H1 (cell line): ENCODE results near the gene NPAT. TPM values are rescaled to one million over a fixed set of nuclear protein-coding genes. Genes with fewer than 3 reads are reported as not detected.
A peak's percentile ranks its signal among the peaks of the same experiment; 100 is the strongest.

Experiments used
- CTCF ChIA-PET: fragments of 300-600 bp; sonication (Branson Sonifier 250); formaldehyde crosslinking; loops from one replicate; lab custom pipeline; 2021; ENCODE audit not compliant: partially characterized antibody; lab: Charles Lee
- POLR2A ChIA-PET: fragments of 300-600 bp; sonication (Branson Sonifier 250); formaldehyde crosslinking; loops from one replicate; lab custom pipeline; 2021; ENCODE audit warnings: inconsistent platforms; ENCODE audit not compliant: partially characterized antibody; lab: Charles Lee
- DNase-seq, 2 experiments: peaks; one replicate each; pipeline versions ENCODE4 v3.0.0 to v3.0.0-alpha.2; 2010 to 2022; ENCODE audit warnings: low spot score in 2 of 2, low read depth in 1 of 2, mixed read lengths in 1 of 2
- FAIRE-seq: peaks from 2 replicates; lab custom pipeline; 2011; peaks lifted over from hg19 to GRCh38; lab: Jason Lieb, UNC
- H2AFZ ChIP-seq: 2 replicates; pipeline ENCODE4 v1.8.1; 2012; ENCODE audit warnings: low read length, inconsistent platforms
- H2AK5ac ChIP-seq: 2 replicates; pipeline ENCODE4 v1.6.1; 2013; ENCODE audit warnings: low read depth, low read length
- H2BK120ac ChIP-seq: replicated peaks from 2 replicates; pipeline ENCODE3; 2013; ENCODE audit warnings: low read depth, low read length, inconsistent platforms
- H2BK12ac ChIP-seq: 2 replicates; pipeline ENCODE4 v1.6.1; 2013; ENCODE audit warnings: low read depth, low read length
- H2BK15ac ChIP-seq: 2 replicates; pipeline ENCODE4 v1.6.1; 2013; ENCODE audit warnings: low read length
- H2BK20ac ChIP-seq: 2 replicates; pipeline ENCODE4 v1.6.1; 2013; ENCODE audit warnings: low read length
- H2BK5ac ChIP-seq: 2 replicates; pipeline ENCODE4 v1.6.1; 2013; ENCODE audit warnings: low read depth, low read length
- H3K14ac ChIP-seq: 2 replicates; pipeline ENCODE4 v1.6.1; 2013; ENCODE audit warnings: inconsistent platforms; ENCODE audit not compliant: insufficient read length
- H3K18ac ChIP-seq: 2 replicates; pipeline ENCODE4 v1.6.1; 2013; ENCODE audit warnings: low read length; ENCODE audit errors: extremely low read depth
- H3K23ac ChIP-seq: 2 replicates; pipeline ENCODE4 v1.6.1; 2013; ENCODE audit warnings: inconsistent platforms; ENCODE audit not compliant: insufficient read length
- H3K23me2 ChIP-seq: 2 replicates; pipeline ENCODE4 v1.6.1; 2013; ENCODE audit warnings: low read depth, low read length
- H3K27ac ChIP-seq: 2 replicates; pipeline ENCODE4 v1.6.1; 2011; ENCODE audit warnings: low read depth, low read length, inconsistent platforms
- H3K27me3 ChIP-seq, 4 experiments: replicated peaks in 1 of 4; 1 replicate in 1 of 4; 2 replicates in 3 of 4; pipeline versions ENCODE4 v1.6.1 to v1.8.1; 2011 to 2013; ENCODE audit warnings: low read length in 3 of 4, mild to moderate bottlenecking in 3 of 4, inconsistent platforms in 2 of 4, mixed read lengths in 2 of 4, moderate library complexity in 1 of 4; ENCODE audit not compliant: control insufficient read depth in 3 of 4, insufficient read depth in 3 of 4; ENCODE audit errors: extremely low read depth in 1 of 4
- H3K36me3 ChIP-seq, 4 experiments: 2 replicates each; pipeline versions ENCODE4 v1.6.1 to v1.8.1; 2011 to 2013; ENCODE audit warnings: mild to moderate bottlenecking in 4 of 4, low read length in 3 of 4, moderate library complexity in 2 of 4, control low read depth in 1 of 4, inconsistent platforms in 1 of 4; ENCODE audit not compliant: insufficient read depth in 4 of 4, control insufficient read depth in 2 of 4
- H3K4ac ChIP-seq: replicated peaks from 2 replicates; pipeline ENCODE3; 2013; ENCODE audit warnings: low read length, low read depth, mixed read lengths, inconsistent platforms; ENCODE audit not compliant: insufficient read length
- H3K4me1 ChIP-seq, 4 experiments: replicated peaks in 1 of 4; 1 replicate in 1 of 4; 2 replicates in 3 of 4; pipeline versions ENCODE4 v1.6.1 to v1.8.1; 2011 to 2013; ENCODE audit warnings: low read length in 3 of 4, inconsistent platforms in 2 of 4, mixed read lengths in 1 of 4; ENCODE audit not compliant: insufficient read depth in 4 of 4, control insufficient read depth in 3 of 4
- H3K4me2 ChIP-seq, 2 experiments: 2 replicates each; pipeline versions ENCODE4 v1.6.1 to v1.8.1; 2011 to 2013; ENCODE audit warnings: low read depth in 2 of 2, low read length in 2 of 2, control low read depth in 1 of 2, inconsistent platforms in 1 of 2, mild to moderate bottlenecking in 1 of 2; ENCODE audit not compliant: insufficient read depth in 1 of 2
- H3K4me3 ChIP-seq, 4 experiments: fragments of 200-600, 300-600 bp in 1 of 4; sonication (generic), shearing (Covaris generic), sonication (Bioruptor Twin) in 1 of 4; 2 replicates each; pipeline versions ENCODE4 v1.5.1 to v1.8.1; 2011 to 2016; ENCODE audit warnings: low read length in 4 of 4, low read depth in 3 of 4, control low read depth in 2 of 4, inconsistent platforms in 2 of 4, mild to moderate bottlenecking in 2 of 4, mixed read lengths in 1 of 4, moderate library complexity in 1 of 4; ENCODE audit not compliant: insufficient read depth in 2 of 4; ENCODE audit errors: extremely low read depth in 1 of 4
- H3K56ac ChIP-seq: replicated peaks from 2 replicates; pipeline ENCODE3; 2013; ENCODE audit warnings: low read depth, mild to moderate bottlenecking, mixed read lengths, low read length, inconsistent platforms; ENCODE audit not compliant: insufficient read length
- H3K79me1 ChIP-seq: 2 replicates; pipeline ENCODE4 v1.6.1; 2013; ENCODE audit warnings: low read depth, low read length, control low read depth
- H3K79me2 ChIP-seq, 2 experiments: 2 replicates each; pipeline versions ENCODE4 v1.6.1 to v1.8.1; 2012 to 2013; ENCODE audit warnings: low read length in 2 of 2, mild to moderate bottlenecking in 2 of 2, inconsistent platforms in 1 of 2; ENCODE audit not compliant: insufficient read depth in 2 of 2, control insufficient read depth in 1 of 2
- H3K9ac ChIP-seq, 4 experiments: replicated peaks in 1 of 4; 1 replicate in 1 of 4; 2 replicates in 3 of 4; pipeline versions ENCODE4 v1.6.1 to v1.8.1; 2011 to 2013; ENCODE audit warnings: low read depth in 3 of 4, low read length in 3 of 4, control low read depth in 2 of 4, mild to moderate bottlenecking in 2 of 4, moderate library complexity in 2 of 4, inconsistent platforms in 1 of 4; ENCODE audit errors: extremely low read depth in 1 of 4
- H3K9me3 ChIP-seq, 2 experiments: 2 replicates each; pipeline versions ENCODE4 v1.6.1 to v1.8.1; 2012 to 2013; ENCODE audit warnings: mild to moderate bottlenecking in 2 of 2, moderate library complexity in 2 of 2, control low read depth in 1 of 2, inconsistent platforms in 1 of 2, low read depth in 1 of 2, low read length in 1 of 2, mixed read lengths in 1 of 2; ENCODE audit not compliant: insufficient read depth in 2 of 2
- H4K20me1 ChIP-seq, 2 experiments: replicated peaks in 1 of 2; 2 replicates each; pipeline versions ENCODE3 to v1.8.1; 2011 to 2013; ENCODE audit warnings: inconsistent platforms in 2 of 2, low read length in 2 of 2, mild to moderate bottlenecking in 1 of 2; ENCODE audit not compliant: insufficient read depth in 2 of 2, control insufficient read depth in 1 of 2
- H4K5ac ChIP-seq: 2 replicates; pipeline ENCODE4 v1.6.1; 2013; ENCODE audit warnings: low read length, low read depth, mixed read lengths, inconsistent platforms; ENCODE audit not compliant: insufficient read length
- H4K8ac ChIP-seq: 2 replicates; pipeline ENCODE4 v1.8.0; 2013; ENCODE audit warnings: mild to moderate bottlenecking, moderate library complexity, low read length, inconsistent platforms; ENCODE audit not compliant: insufficient read depth; ENCODE audit errors: extremely low read depth
- H4K91ac ChIP-seq: replicated peaks from 2 replicates; pipeline ENCODE3; 2013; ENCODE audit warnings: low read length, mixed read lengths, inconsistent platforms; ENCODE audit not compliant: insufficient read length
- E2F6 ChIP-seq: IDR thresholded peaks from 2 replicates; pipeline ENCODE4 v1.6.1; 2012; ENCODE audit warnings: inconsistent platforms
- POLR2AphosphoS5 ChIP-seq: IDR thresholded peaks from 2 replicates; pipeline ENCODE4 v1.6.1; 2011; ENCODE audit warnings: low read depth, low read length
- WGBS, 2 experiments: shearing (Covaris generic) in 1 of 2; methylation state at CpG; one replicate each; pipeline versions ENCODE4 v1.1.6 to v1.1.7; 2013 to 2015; ENCODE audit warnings: low lambda C conversion rate in 2 of 2, mixed read lengths in 2 of 2, inconsistent platforms in 1 of 2, low coverage in 1 of 2, missing lambda C conversion rate in 1 of 2; ENCODE audit not compliant: insufficient replicate concordance in 2 of 2, insufficient coverage in 1 of 2, insufficient read length in 1 of 2; ENCODE audit errors: extremely low coverage in 1 of 2, missing lambda C conversion rate in 1 of 2; 5-methylcytosine and 5-hydroxymethylcytosine counted together
- polyA plus RNA-seq, 7 experiments: library from polyadenylated mRNA; depleted of rRNA in 3 of 7; stranded (reverse) in 5 of 7; unstranded in 2 of 7; fragments of >200 nt in 5 of 7; fragments of 200-250 nt in 2 of 7; gene quantifications; 1 replicate in 5 of 7; 2 replicates in 1 of 7; 4 replicates in 1 of 7; pipeline versions ENCODE4 v1.2.1 to v1.2.3, GENCODE V29; 2011 to 2013; ENCODE audit warnings: missing spikeins in 2 of 7, mixed read lengths in 2 of 7
- total RNA-seq: library from RNA; stranded (reverse); fragmentation: NEBNext Ultra II Directional; extraction: Animal tissue kit (Norgen Biotek cat#: 25700); gene quantifications from 2 replicates; pipeline ENCODE4 v1.2.1, GENCODE V29; 2021

Gene NPAT
- total and polyA plus RNA-seq, 2 of the 8 experiments (the other 6 are each of a cell fraction or from before 2014, with no cell fraction given): 4.6 to 23.4 TPM

GRCh38 chr11:108216988-108217387, 5.5 kb downstream of the NPAT start:
- Histone ChIP-seq H3K27me3 (no peaks in the 10 kb centered on the region), H3K4me3 (no peak overlapping the region), H3K23ac (no peak overlapping the region), H2AFZ (no peak overlapping the region), H3K36me3 (no peaks in the 10 kb centered on the region; a peak in 1 of 8 replicates), H3K56ac (no peak overlapping the region), H4K91ac (no peak overlapping the region), H2BK5ac (no peak overlapping the region), H2BK12ac (no peak overlapping the region), H3K4me2 (no peak overlapping the region), H4K5ac (no peak overlapping the region), H2BK20ac (no peak overlapping the region), H4K8ac (no peak overlapping the region), H2BK120ac (no peak overlapping the region), H3K79me1 (peaks cover 4% of the 10 kb centered on the region), H3K27ac (no peak overlapping the region), H3K79me2 (peaks cover 26 to 96% of the 10 kb centered on the region in 2 experiments), H3K4ac (no peak overlapping the region), H3K4me1 (peaks cover 2 to 5% (median 4%) of the 10 kb centered on the region in 4 experiments; a peak in 5 of 7 replicates), H4K20me1 (peaks cover 0 to 6% of the 10 kb centered on the region in 2 experiments), H3K23me2 (no peaks in the 10 kb centered on the region), H3K9me3 (no peaks in the 10 kb centered on the region), H2BK15ac (no peak overlapping the region), H3K18ac (no peak overlapping the region), H3K14ac (no peak overlapping the region), H2AK5ac (no peak overlapping the region), H3K9ac (no peak overlapping the region)
- TF ChIP-seq POLR2AphosphoS5: peak; percentile 47; the same call in 1 of the 2 replicates
- TF ChIP-seq E2F6: no peak
- CTCF ChIA-PET: interaction anchor here (1.8 kb wide), 1 partner anchor 10 kb away, joined by 4 read pairs; no protein-coding TSS in a partner anchor
- POLR2A ChIA-PET: interaction anchor here (0.6 to 1.2 kb wide), 2 partner anchors 11 to 242 kb away, joined by 3 to 4 read pairs; no protein-coding TSS in a partner anchor
- no peak for FAIRE-seq
- DNase-seq: no peak
- WGBS, 2 experiments: 87% methylated on average over 4 of the region's 4 CpGs; no CpG with 5 or more reads in 1 of the 2 experiments
